ENCODE measurements around the gene PYGO2.
"Not testable (repeated sequence)": the region's sequence is repeated elsewhere in the genome, so short reads cannot be mapped to it uniquely, and the experiment has no call there.

PYGO2 gene

GRCh38 chr1:154977762-154978161 lies 16.2 kb upstream of the PYGO2 start:
- DNase-seq: not testable (repeated sequence)

GRCh38 chr1:154975409-154976059 lies 14.0 kb upstream of the PYGO2 start:
- DNase-seq: peak; percentile 78 to 79

GRCh38 chr1:154974808-154975408 lies 13.3 kb upstream of the PYGO2 start:
- peak; percentile 97 to 98 for DNase-seq

GRCh38 chr1:154974102-154974807 lies 12.7 kb upstream of the PYGO2 start, which contains the start of gene CKS1B:
Gene CKS1B (plus strand): TSS chr1:154974681. CDS start chr1:154974746, 65 bp downstream.
- peak; percentile 97 for DNase-seq

- DNase-seq: peak; percentile 97 to 98
Observed at GRCh38 chr1:154973344-154974101, 11.9 kb upstream of the PYGO2 start.

GRCh38 chr1:154972517-154973343 lies 11.1 kb upstream of the PYGO2 start:
- no peak for DNase-seq

- no peak for DNase-seq
Observed at GRCh38 chr1:154972213-154972516, 10.6 kb upstream of the PYGO2 start.

- DNase-seq: no peak
Observed at GRCh38 chr1:154971341-154971998, 9.9 kb upstream of the PYGO2 start.

GRCh38 chr1:154970631-154971340 lies 9.2 kb upstream of the PYGO2 start, which contains the start of gene SHC1:
Gene SHC1 (minus strand): TSS chr1:154970747. CDS start chr1:154970526, 221 bp downstream.
- DNase-seq: peak; percentile 66 to 69

- no peak for DNase-seq
Observed at GRCh38 chr1:154969860-154970452, 8.4 kb upstream of the PYGO2 start.

- DNase-seq: no peak
Observed at GRCh38 chr1:154969246-154969645, 7.7 kb upstream of the PYGO2 start.

- no peak for DNase-seq
Observed at GRCh38 chr1:154968731-154969130, 7.1 kb upstream of the PYGO2 start.

- no peak for DNase-seq
Observed at GRCh38 chr1:154967331-154967950, 5.9 kb upstream of the PYGO2 start.

- no peak for DNase-seq
Observed at GRCh38 chr1:154966111-154966510, 4.5 kb upstream of the PYGO2 start.

GRCh38 chr1:154964359-154964758 lies 2.8 kb upstream of the PYGO2 start:
- DNase-seq: no peak

GRCh38 chr1:154963643-154964042 lies 2.1 kb upstream of the PYGO2 start:
- DNase-seq: no peak

GRCh38 chr1:154962795-154963330 lies 1.3 kb upstream of the PYGO2 start:
- DNase-seq: no peak

- DNase-seq: no peak
Observed at GRCh38 chr1:154962156-154962749, 671 bp upstream of the PYGO2 start.

GRCh38 chr1:154960446-154961136 lies 991 bp downstream of the PYGO2 start:
- no peak for DNase-seq
